B cell (primary cell): ENCODE measurements around the gene LATS2. TPM values are rescaled to one million over a fixed set of nuclear protein-coding genes. Genes with fewer than 3 reads are reported as not detected.

ENCODE experiments used
- ATAC-seq: fragments of 200-7000 bp; cut with Tn5 transposase; one replicate; pipeline ENCODE4 v1.10.0; 2021; ENCODE audit warnings: low read depth, mild to moderate bottlenecking, moderate number of reproducible peaks, moderate library complexity
- CTCF ChIA-PET: fragments of 350-600 bp; sonication (Branson Sonifier 250); formaldehyde crosslinking; loops from one replicate; lab custom pipeline; 2021; ENCODE audit warnings: antibody characterized with exemption, inconsistent platforms; lab: Charles Lee
- POLR2A ChIA-PET: fragments of 350-600 bp; sonication (Branson Sonifier 250); formaldehyde crosslinking; loops from one replicate; lab custom pipeline; 2021; ENCODE audit warnings: antibody characterized with exemption; lab: Charles Lee
- DNase-seq: peaks from one replicate; pipeline ENCODE4 v3.0.0; 2013
- H2AFZ ChIP-seq: 2 replicates; pipeline ENCODE4 v1.6.1; 2012; ENCODE audit warnings: mild to moderate bottlenecking, low read depth, low read length; ENCODE audit not compliant: insufficient read depth, poor library complexity, severe bottlenecking
- H3K27ac ChIP-seq, 2 donors: 1 replicate in 1 of 2; 2 replicates in 1 of 2; pipeline ENCODE4 v1.5.1; 2012 to 2013; ENCODE audit warnings: low read length in 2 of 2, mild to moderate bottlenecking in 2 of 2, moderate library complexity in 1 of 2
- H3K27me3 ChIP-seq, 4 experiments: fragments of 200-600 bp in 1 of 4; sonication (generic) in 1 of 4; replicated peaks in 1 of 4; 1 replicate in 2 of 4; 2 replicates in 2 of 4; pipeline versions ENCODE4 v1.6.1 to v1.7.0; 2013 to 2016; ENCODE audit warnings: low read length in 3 of 4, mild to moderate bottlenecking in 2 of 4, mixed read lengths in 1 of 4, moderate library complexity in 1 of 4; ENCODE audit not compliant: insufficient read depth in 4 of 4, control insufficient read depth in 3 of 4; ENCODE audit errors: control extremely low read depth in 1 of 4
- H3K36me3 ChIP-seq, 2 experiments: replicated peaks in 1 of 2; 1 replicate in 1 of 2; 2 replicates in 1 of 2; pipeline versions ENCODE4 v1.6.1 to v1.7.1; 2013; ENCODE audit warnings: low read length in 1 of 2; ENCODE audit not compliant: insufficient read depth in 2 of 2, control insufficient read depth in 1 of 2; ENCODE audit errors: control extremely low read depth in 1 of 2, extremely low read depth in 1 of 2
- H3K4me1 ChIP-seq, 2 donors: fragments of 200-600 bp in 1 of 2; sonication (generic) in 1 of 2; 1 replicate in 1 of 2; 2 replicates in 1 of 2; pipeline versions ENCODE4 v1.5.1 to v1.6.1; 2013 to 2017; ENCODE audit warnings: low read length in 2 of 2; ENCODE audit not compliant: control insufficient read depth in 2 of 2, insufficient read depth in 2 of 2
- H3K4me2 ChIP-seq: replicated peaks from 2 replicates; pipeline ENCODE3; 2012; ENCODE audit warnings: mild to moderate bottlenecking, low read depth, low read length; ENCODE audit not compliant: poor library complexity, severe bottlenecking
- H3K4me3 ChIP-seq, 5 experiments: fragments of 200-600 bp in 1 of 5; sonication (generic) in 1 of 5; 1 replicate in 3 of 5; 2 replicates in 2 of 5; pipeline versions ENCODE4 v1.5.1 to v1.7.0; 2011 to 2016; ENCODE audit warnings: low read length in 4 of 5, mild to moderate bottlenecking in 4 of 5, low read depth in 2 of 5, control low read depth in 1 of 5, moderate library complexity in 1 of 5; ENCODE audit not compliant: insufficient read depth in 1 of 5; ENCODE audit errors: control extremely low read depth in 1 of 5, extremely low read depth in 1 of 5
- H3K79me2 ChIP-seq: fragments of 200-600 bp; sonication (generic); one replicate; pipeline ENCODE4 v1.6.0; 2016; ENCODE audit warnings: low read length; ENCODE audit not compliant: control insufficient read depth, insufficient read depth
- H3K9ac ChIP-seq: fragments of 200-600 bp; sonication (generic); 2 replicates; pipeline ENCODE4 v1.6.1; 2017; ENCODE audit warnings: mild to moderate bottlenecking, low read length, moderate library complexity
- H3K9me3 ChIP-seq, 3 donors: one replicate each; pipeline versions ENCODE4 v1.6.1 to v1.7.1; 2013; ENCODE audit warnings: low read length in 2 of 3; ENCODE audit not compliant: control insufficient read depth in 2 of 3, insufficient read depth in 1 of 3; ENCODE audit errors: control extremely low read depth in 1 of 3
- H4K20me1 ChIP-seq: 2 replicates; pipeline ENCODE4 v1.6.0; 2012; ENCODE audit warnings: mild to moderate bottlenecking, low read length; ENCODE audit not compliant: insufficient read depth, control insufficient read depth, poor library complexity, severe bottlenecking
- H3K27ac Mint-ChIP-seq: one replicate; pipeline ENCODE4 v1.8.0; 2021; ENCODE audit warnings: mixed read lengths
- H3K27me3 Mint-ChIP-seq: one replicate; pipeline ENCODE4 v1.8.0; 2021; ENCODE audit warnings: mixed read lengths
- H3K4me1 Mint-ChIP-seq: one replicate; pipeline ENCODE4 v1.8.0; 2021; ENCODE audit warnings: mixed read lengths
- H3K4me3 Mint-ChIP-seq: one replicate; pipeline ENCODE4 v1.8.0; 2021; ENCODE audit warnings: mixed read lengths
- H3K9me3 Mint-ChIP-seq: one replicate; pipeline ENCODE4 v1.8.0; 2022; ENCODE audit warnings: mixed read lengths; ENCODE audit not compliant: insufficient read depth
- EZH2 ChIP-seq: IDR thresholded peaks from 2 replicates; pipeline ENCODE4 v1.6.1; 2012; ENCODE audit warnings: borderline replicate concordance, low read depth, mild to moderate bottlenecking, moderate library complexity, low read length; ENCODE audit not compliant: insufficient read depth, poor library complexity, severe bottlenecking
- WGBS: methylation state at CpG from one replicate; pipeline ENCODE4 v1.1.5; 2013; ENCODE audit warnings: missing lambda C conversion rate; ENCODE audit not compliant: insufficient coverage; 5-methylcytosine and 5-hydroxymethylcytosine counted together
- intact Hi-C: fragments of 100-400 bp; cut with micrococcal nuclease; formaldehyde crosslinking; loops from one replicate; pipeline ENCODE4 v1.10.0; 2022
- polyA plus RNA-seq: library from polyadenylated mRNA; depleted of rRNA; stranded (reverse); fragments of >200 nt; gene quantifications from 2 replicates; pipeline ENCODE4 v1.2.3, GENCODE V29; 2012
- total RNA-seq, 2 donors: library from RNA; stranded (reverse); fragments of 120-200 nt in 1 of 2; gene quantifications; 1 replicate in 1 of 2; 2 replicates in 1 of 2; pipeline versions ENCODE4 v1.2.3 to v1.2.4, GENCODE V29; 2013 to 2022
- TF ChIP-seq, protein P1 (sequence below): fragments of 200-600 bp; IDR thresholded peaks from one replicate; pipeline ENCODE4 v1.8.0; 2022; ENCODE audit warnings: antibody characterized with exemption, mild to moderate bottlenecking

The LATS2 gene
- total and polyA plus RNA-seq, 2 donors (not counting 1 experiment from before 2014, with no cell fraction given): 1.9 to 2.7 TPM

DNA sequence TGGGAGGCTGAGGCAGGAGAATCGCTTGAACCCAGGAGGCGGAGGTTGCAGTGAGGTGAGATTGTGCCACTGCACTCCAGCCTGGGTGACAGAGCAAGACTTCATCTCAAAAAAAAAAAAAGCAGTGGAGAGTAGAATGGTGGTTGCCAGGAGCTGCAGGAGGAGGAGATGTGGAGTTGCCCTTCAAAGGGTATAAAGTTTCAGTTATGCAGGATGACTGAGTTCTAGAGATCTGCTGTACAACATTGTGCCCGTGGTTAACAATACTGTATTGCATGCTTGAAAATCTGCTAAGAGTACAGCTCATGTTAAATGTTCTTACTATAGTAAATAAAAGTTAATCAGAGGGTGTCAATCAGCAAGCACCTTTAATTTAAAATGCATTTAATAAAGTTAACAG is 28.4 kb upstream of the LATS2 start:
- DNase-seq (no peak), ATAC-seq (no peak)
- H3K36me3 ChIP-seq: no peaks in the 10 kb centered on the region
- Mint-ChIP-seq H3K4me3 (no peak overlapping the region), H3K27me3 (peaks cover 7% of the 10 kb centered on the region), H3K27ac (no peak overlapping the region), H3K4me1 (no peaks in the 10 kb centered on the region), H3K9me3 (no peaks in the 10 kb centered on the region)
- no peak overlapping the region for H3K9ac ChIP-seq
- no peak overlapping the region for H2AFZ ChIP-seq
- H3K27ac ChIP-seq: no peak overlapping the region
- H3K4me1 ChIP-seq: no peaks in the 10 kb centered on the region
- H3K9me3 ChIP-seq: no peaks in the 10 kb centered on the region
- TF ChIP-seq, protein P1, sequence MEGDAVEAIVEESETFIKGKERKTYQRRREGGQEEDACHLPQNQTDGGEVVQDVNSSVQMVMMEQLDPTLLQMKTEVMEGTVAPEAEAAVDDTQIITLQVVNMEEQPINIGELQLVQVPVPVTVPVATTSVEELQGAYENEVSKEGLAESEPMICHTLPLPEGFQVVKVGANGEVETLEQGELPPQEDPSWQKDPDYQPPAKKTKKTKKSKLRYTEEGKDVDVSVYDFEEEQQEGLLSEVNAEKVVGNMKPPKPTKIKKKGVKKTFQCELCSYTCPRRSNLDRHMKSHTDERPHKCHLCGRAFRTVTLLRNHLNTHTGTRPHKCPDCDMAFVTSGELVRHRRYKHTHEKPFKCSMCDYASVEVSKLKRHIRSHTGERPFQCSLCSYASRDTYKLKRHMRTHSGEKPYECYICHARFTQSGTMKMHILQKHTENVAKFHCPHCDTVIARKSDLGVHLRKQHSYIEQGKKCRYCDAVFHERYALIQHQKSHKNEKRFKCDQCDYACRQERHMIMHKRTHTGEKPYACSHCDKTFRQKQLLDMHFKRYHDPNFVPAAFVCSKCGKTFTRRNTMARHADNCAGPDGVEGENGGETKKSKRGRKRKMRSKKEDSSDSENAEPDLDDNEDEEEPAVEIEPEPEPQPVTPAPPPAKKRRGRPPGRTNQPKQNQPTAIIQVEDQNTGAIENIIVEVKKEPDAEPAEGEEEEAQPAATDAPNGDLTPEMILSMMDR: no peak
- TF ChIP-seq EZH2: no peak
- ChIA-PET CTCF (interaction anchor here (0.5 kb wide), 1 partner anchor 395 kb away, joined by 3 read pairs; no protein-coding TSS in a partner anchor), POLR2A (no interaction called here)
- 100% methylated on average over 1 of the region's 3 CpGs for WGBS
- intact Hi-C loops: no loop called here
- H3K4me3 ChIP-seq: no peak overlapping the region
- no peaks in the 10 kb centered on the region for H3K79me2 ChIP-seq
- H4K20me1 ChIP-seq: no peaks in the 10 kb centered on the region
- H3K27me3 ChIP-seq: no peaks in the 10 kb centered on the region
- H3K4me2 ChIP-seq: no peak overlapping the region

DNA sequence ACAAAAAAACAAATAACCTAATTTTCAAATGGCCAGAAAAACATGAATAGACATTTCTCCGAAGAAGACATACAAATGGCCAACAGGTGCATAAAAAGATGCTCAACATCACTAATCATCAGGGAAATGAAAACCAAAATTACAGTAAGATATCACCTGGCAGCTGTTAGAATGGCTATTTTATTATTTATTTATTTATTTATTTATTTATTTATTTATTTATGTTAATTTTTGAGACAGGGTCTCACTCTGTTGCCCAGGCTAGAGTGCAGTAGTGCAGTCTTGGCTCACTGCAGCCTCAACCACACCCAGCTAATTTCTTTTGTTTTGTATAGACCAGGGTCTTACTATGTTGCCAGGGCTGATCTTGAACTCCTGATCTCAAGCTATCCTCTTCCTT is 27.1 kb upstream of the LATS2 start:
- no CpG with 5 or more reads among the region's 1 CpG for WGBS
- Histone ChIP-seq H3K9ac (no peak overlapping the region), H3K79me2 (no peaks in the 10 kb centered on the region), H3K27me3 (no peaks in the 10 kb centered on the region), H3K4me3 (no peak overlapping the region), H4K20me1 (no peaks in the 10 kb centered on the region), H2AFZ (no peak overlapping the region), H3K4me2 (no peak overlapping the region), H3K27ac (no peak overlapping the region), H3K9me3 (no peaks in the 10 kb centered on the region), H3K4me1 (no peaks in the 10 kb centered on the region), H3K36me3 (no peaks in the 10 kb centered on the region)
- ChIA-PET CTCF (no interaction called here), POLR2A (interaction anchor here (0.6 kb wide), 1 partner anchor 563 kb away, joined by 3 read pairs; the partner anchor contains the start of gene CRYL1)
- intact Hi-C loops: no loop called here
- Mint-ChIP-seq H3K27ac (no peak overlapping the region), H3K9me3 (no peaks in the 10 kb centered on the region), H3K27me3 (peaks cover 7% of the 10 kb centered on the region), H3K4me3 (no peak overlapping the region), H3K4me1 (no peaks in the 10 kb centered on the region)
- no peak for DNase-seq
- no peak for ATAC-seq
- TF ChIP-seq, protein P1: no peak
- TF ChIP-seq EZH2: no peak
